HepG2 (cell line): Measurements from ENCODE around the gene RPS25. TPM values are rescaled to one million over a fixed set of nuclear protein-coding genes. Genes with fewer than 3 reads are reported as not detected.
A peak's percentile ranks its signal among the peaks of the same experiment; 100 is the strongest.

Experiments
- E2F5 ChIP-seq: sonication (generic); formaldehyde crosslinking; conservative IDR thresholded peaks from 2 replicates; pipeline ENCODE4 v1.4.0; 2020; ENCODE audit warnings: missing genetic modification reagents
- FLYWCH1 ChIP-seq: sonication (generic); formaldehyde crosslinking; IDR thresholded peaks from 2 replicates; pipeline ENCODE4 v1.8.1; 2023; ENCODE audit warnings: mild to moderate bottlenecking, missing genetic modification reagents
- GMEB1 ChIP-seq: sonication (generic); formaldehyde crosslinking; IDR thresholded peaks from 2 replicates; pipeline ENCODE4 v1.5.1; 2020; ENCODE audit warnings: missing genetic modification reagents, mild to moderate bottlenecking, borderline replicate concordance
- HMG20B ChIP-seq: conservative IDR thresholded peaks from 2 replicates; pipeline ENCODE4 v1.6.1; 2016; ENCODE audit warnings: missing genetic modification reagents, missing compliant biosample characterization
- HOXA5 ChIP-seq: sonication (generic); formaldehyde crosslinking; IDR thresholded peaks from 2 replicates; pipeline ENCODE4 v1.4.0; 2020; ENCODE audit warnings: missing genetic modification reagents
- NR2F6 ChIP-seq, 2 experiments: IDR thresholded peaks; 2 replicates each; pipeline ENCODE4 v1.6.1; 2016; ENCODE audit warnings: antibody characterized with exemption in 1 of 2, mild to moderate bottlenecking in 1 of 2
- SCMH1 ChIP-seq: sonication (generic); formaldehyde crosslinking; IDR thresholded peaks from 2 replicates; pipeline ENCODE4 v1.9.0; 2021; ENCODE audit warnings: missing genetic modification reagents, mild to moderate bottlenecking, borderline replicate concordance
- TEAD2 ChIP-seq: sonication (generic); formaldehyde crosslinking; IDR thresholded peaks from 2 replicates; pipeline ENCODE4 v1.9.0; 2021; ENCODE audit warnings: missing genetic modification reagents
- THAP8 ChIP-seq: sonication (generic); formaldehyde crosslinking; IDR thresholded peaks from 2 replicates; pipeline ENCODE4 v1.5.1; 2020; ENCODE audit warnings: missing genetic modification reagents, mild to moderate bottlenecking, borderline replicate concordance
- ZBTB42 ChIP-seq: sonication (generic); formaldehyde crosslinking; IDR thresholded peaks from 2 replicates; pipeline ENCODE4 v1.5.0; 2020; ENCODE audit warnings: mild to moderate bottlenecking, missing genetic modification reagents
- ZNF318 ChIP-seq: sonication (generic); formaldehyde crosslinking; IDR thresholded peaks from 2 replicates; pipeline ENCODE4 v1.4.0; 2020; ENCODE audit warnings: mild to moderate bottlenecking, missing genetic modification reagents
- ZNF672 ChIP-seq: sonication (generic); formaldehyde crosslinking; IDR thresholded peaks from 2 replicates; pipeline ENCODE4 v1.8.1; 2022; ENCODE audit warnings: missing genetic modification reagents
- ZNF710 ChIP-seq: sonication (generic); formaldehyde crosslinking; IDR thresholded peaks from 2 replicates; pipeline ENCODE4 v1.5.0; 2020; ENCODE audit warnings: mild to moderate bottlenecking, missing genetic modification reagents, borderline replicate concordance
- ZNF839 ChIP-seq: sonication (generic); formaldehyde crosslinking; IDR thresholded peaks from 2 replicates; pipeline ENCODE4 v1.4.0; 2020; ENCODE audit warnings: missing genetic modification reagents, mild to moderate bottlenecking, borderline replicate concordance
- polyA plus RNA-seq, 8 experiments: library from polyadenylated mRNA; depleted of rRNA in 3 of 8; stranded (reverse) in 7 of 8; unstranded in 1 of 8; fragments of >200 nt; fragmentation: Illumina TruSeq in 4 of 8; extraction: Trizol in 4 of 8; gene quantifications; 2 replicates each; pipeline versions ENCODE4 v1.2.1 to v1.2.3, GENCODE V29; 2011 to 2016; ENCODE audit warnings: low read depth in 4 of 8, missing spikeins in 1 of 8, mixed read lengths in 1 of 8; ENCODE audit not compliant: insufficient read depth in 1 of 8
- total RNA-seq, 5 experiments: library from RNA; depleted of rRNA; stranded (reverse); fragments of >200 nt; fragmentation: Illumina TruSeq; extraction: Trizol; gene quantifications; 2 replicates each; pipeline ENCODE4 v1.2.3, GENCODE V29; 2016; ENCODE audit warnings: low read depth in 1 of 5

RPS25 gene
- total and polyA plus RNA-seq, 2 of the 13 experiments (the other 11 are each of a cell fraction or from before 2014, with no cell fraction given) = 839 to 1,415 TPM

GRCh38 chr11:119030329-119031047 lies 12.3 kb upstream of the RPS25 start, which contains the start of gene SLC37A4 (continued):
- TF ChIP-seq ZNF318 (CRISPR knock-in tag) (no peak), ZNF672 (CRISPR knock-in tag) (no peak), HOXA5 (peak; percentile 79; the same call in 1 of the 2 replicates), FLYWCH1 (CRISPR knock-in tag) (no peak; the same call in 1 of the 2 replicates), ZBTB42 (CRISPR knock-in tag) (no peak), NR2F6 (IDR thresholded peaks at IDR 0.05) (no peak), NR2F6 (CRISPR knock-in tag; IDR thresholded peaks at IDR 0.05) (peak; percentile 63), GMEB1 (peak; percentile 73), THAP8 (CRISPR knock-in tag) (peak; percentile 95; the same call in 1 of the 2 replicates), TEAD2 (no peak; the same call in 1 of the 2 replicates), SCMH1 (CRISPR knock-in tag) (no peak), HMG20B (0 out of 2 replicates have a peak, but pooled peaks have one; percentile 14), ZNF839 (no peak), ZNF710 (peak; percentile 39; the same call in 1 of the 2 replicates), E2F5 (CRISPR knock-in tag) (no peak)
